Stimulated activated naive CD8-positive, alpha-beta T cell treated with anti-CD3 and anti-CD28 coated beads, Interleukin-15, Interleukin-2, amounts not matched to agents 100 U/mL and 50 U/mL, for 24 hours (primary cell): ENCODE measurements around the gene CHRM4.
A peak's percentile ranks its signal among the peaks of the same experiment; 100 is the strongest.

Experiments
- ATAC-seq: fragments of 150-1000 bp; cut with Tn5 transposase; one replicate; pipeline ENCODE4 v1.10.0; 2021
- DNase-seq: peaks from one replicate; pipeline ENCODE4 v3.0.0; 2021

CHRM4 gene

GRCh38 chr11:46347637-46348311, 43.8 kb downstream of the CHRM4 start:
- DNase-seq (peak; percentile 41), ATAC-seq (no peak)

- ATAC-seq, result peak; percentile 70
- DNase-seq, result peak; percentile 90
Observed at GRCh38 chr11:46346886-46347636, 44.5 kb downstream of the CHRM4 start, which contains the start of gene DGKZ. Gene DGKZ (plus strand): TSS chr11:46347463. CDS start chr11:46347660, 197 bp downstream.

DNA sequence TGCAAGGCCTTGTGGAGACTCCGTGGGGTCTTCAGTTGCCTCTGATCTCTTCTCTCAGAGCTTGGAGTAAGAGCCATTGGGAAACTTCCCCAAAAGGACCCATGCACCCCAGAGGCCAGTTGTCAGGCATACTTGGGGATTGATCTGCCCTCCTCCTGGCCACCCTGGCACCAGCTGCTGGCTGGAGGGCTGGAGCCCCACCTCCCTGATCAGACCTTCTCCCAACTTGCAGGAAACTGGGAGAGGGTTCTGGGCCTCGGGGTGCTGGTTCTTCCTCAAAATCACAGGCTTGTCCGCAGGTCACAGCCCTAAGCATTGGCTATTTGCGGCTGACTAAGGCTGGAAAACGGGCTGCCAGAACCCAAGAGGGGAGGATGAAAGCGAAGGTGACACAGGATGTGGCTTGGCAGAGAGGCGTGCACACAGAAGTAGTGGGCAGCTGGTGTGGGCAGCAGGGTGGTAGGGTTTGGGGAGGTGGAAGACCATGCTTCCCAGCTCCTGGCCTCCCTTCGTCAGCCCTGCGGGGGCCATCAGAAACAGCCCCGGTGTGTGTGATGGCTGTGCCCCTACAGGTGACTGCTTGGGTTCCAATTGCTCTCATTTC, 45.6 kb downstream of the CHRM4 start:
- DNase-seq (peak; percentile 49), ATAC-seq (no peak)

GRCh38 chr11:46345131-46345597, 46.4 kb downstream of the CHRM4 start:
- DNase-seq, result peak; percentile 36
- ATAC-seq, result no peak

- ATAC-seq (no peak), DNase-seq (no peak)
Observed at GRCh38 chr11:46343520-46343919, 48.1 kb downstream of the CHRM4 start.

DNA sequence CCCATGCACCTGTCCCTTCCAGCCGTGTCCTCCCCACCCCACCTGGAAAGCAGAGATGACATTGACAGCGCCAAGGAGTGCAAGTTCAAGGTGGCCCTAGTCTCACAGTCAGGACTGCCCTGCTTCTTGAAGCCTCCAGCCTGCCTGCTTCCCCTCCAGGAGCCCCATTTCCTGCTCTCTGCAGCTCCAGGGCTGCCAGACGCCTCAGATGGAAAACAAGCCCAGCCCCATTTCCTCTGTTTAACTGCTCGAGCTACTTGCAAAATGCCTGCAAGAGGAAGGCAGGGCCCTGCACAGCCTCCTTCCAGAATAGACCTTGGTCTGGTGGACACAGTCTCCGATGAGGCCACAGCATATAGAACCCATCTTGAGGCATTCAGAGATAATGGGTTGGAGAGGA, 49.3 kb downstream of the CHRM4 start:
- DNase-seq (no peak), ATAC-seq (no peak)

- ATAC-seq (no peak), DNase-seq (no peak)
Observed at GRCh38 chr11:46341454-46341853, 50.1 kb downstream of the CHRM4 start.

GRCh38 chr11:46339816-46340215, 51.8 kb downstream of the CHRM4 start:
- DNase-seq (no peak), ATAC-seq (no peak)

- DNase-seq (no peak), ATAC-seq (no peak)
Observed at GRCh38 chr11:46338988-46339666, 52.4 kb downstream of the CHRM4 start.

GRCh38 chr11:46338636-46338987, 53.0 kb downstream of the CHRM4 start:
- no peak for DNase-seq
- ATAC-seq, result peak; percentile 36

GRCh38 chr11:46337626-46338345, 53.8 kb downstream of the CHRM4 start:
- DNase-seq, result no peak
- ATAC-seq, result no peak

DNA sequence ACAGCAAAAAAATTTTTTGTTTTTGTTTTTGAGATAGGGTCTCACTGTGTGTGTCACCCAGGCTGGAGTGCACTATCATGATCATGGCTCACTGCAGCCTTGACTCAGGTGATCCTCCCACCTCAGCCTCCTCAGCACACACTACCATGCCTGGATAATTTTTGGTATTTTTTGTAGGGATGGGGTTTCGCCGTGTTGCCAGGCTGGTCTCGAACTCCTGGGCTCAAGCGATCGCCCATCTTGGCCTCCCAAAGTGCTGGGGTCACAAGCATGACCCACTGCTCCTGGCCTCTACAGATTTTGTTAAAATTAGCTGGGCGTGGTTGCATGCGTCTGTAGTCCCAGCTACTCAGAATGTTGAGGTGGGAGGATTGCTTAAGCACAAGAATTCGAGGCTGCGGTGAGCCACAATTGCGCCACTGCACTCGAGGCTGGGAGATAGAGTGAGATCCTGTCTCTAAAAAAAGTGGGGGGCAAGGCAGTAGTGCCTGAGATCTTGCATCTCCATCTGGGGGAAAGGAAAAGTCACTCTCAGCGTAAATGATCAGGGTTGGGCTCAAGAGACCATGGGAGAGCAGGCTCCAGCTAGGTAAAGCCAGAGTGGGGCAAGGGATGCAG, 54.9 kb downstream of the CHRM4 start:
- ATAC-seq (no peak), DNase-seq (no peak)

DNA sequence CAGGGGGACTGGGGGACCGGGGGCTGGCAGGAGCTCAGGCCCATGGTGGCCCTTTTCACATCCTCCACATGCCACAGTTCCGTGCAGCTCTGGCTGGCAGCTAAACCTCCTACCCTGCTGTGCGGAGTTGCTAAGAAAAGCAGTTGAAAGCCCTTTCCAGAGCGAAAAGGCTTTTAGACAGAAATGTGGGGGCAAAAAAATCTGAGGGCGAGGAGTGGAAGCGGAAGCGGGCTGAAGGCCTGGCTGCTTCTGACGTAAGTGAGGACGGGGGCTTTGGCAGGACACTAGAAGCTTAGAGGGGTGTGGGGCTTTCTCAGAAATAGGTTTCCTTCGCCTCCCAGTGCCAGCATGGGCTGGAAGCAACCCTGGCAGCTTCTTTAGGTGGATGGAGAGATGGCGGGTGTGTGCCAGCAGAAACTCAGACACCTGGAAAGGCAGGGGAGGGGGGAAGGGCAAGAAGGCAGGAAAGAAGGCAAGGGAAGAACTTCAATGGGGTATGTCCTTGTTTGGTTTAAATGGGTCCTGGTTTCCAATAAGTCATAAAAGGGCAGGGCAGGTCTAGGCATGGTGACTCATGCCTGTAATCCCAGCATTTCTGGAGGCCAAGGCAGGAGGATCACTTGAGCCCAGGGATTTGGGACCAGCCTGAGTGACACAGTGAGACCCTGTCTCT, 55.5 kb downstream of the CHRM4 start:
- DNase-seq, result no peak
- ATAC-seq, result no peak

GRCh38 chr11:46335271-46335670, 56.3 kb downstream of the CHRM4 start:
- DNase-seq (no peak), ATAC-seq (no peak)

- no peak for DNase-seq
- ATAC-seq, result no peak
Observed at GRCh38 chr11:46334211-46334610, 57.4 kb downstream of the CHRM4 start.
